Subcutaneous adipose tissue (tissue), 4 donors: ENCODE results near the gene PLPPR5. TPM values are rescaled to one million over a fixed set of nuclear protein-coding genes. Genes with fewer than 3 reads are reported as not detected.

Source experiments
- CTCF ChIP-seq: fragments of 450-650 bp; IDR thresholded peaks from one replicate; pipeline ENCODE4 v1.5.1; 2016; ENCODE audit warnings: low read depth, mild to moderate bottlenecking, control low read depth, antibody characterized with exemption, moderate library complexity
- total RNA-seq, 4 donors: library from RNA; depleted of rRNA; stranded (reverse); fragments of >200 nt; gene quantifications; one replicate each; pipeline ENCODE4 v1.1.0, GENCODE V29; 2016

PLPPR5 gene
- total RNA-seq: not detected

GRCh38 chr1:99004861-99005442, at the start of gene PLPPR5:
TSS of gene PLPPR5 (minus strand) at chr1:99004861. CDS start at chr1:99004671, 190 bp downstream.
- no peak for TF ChIP-seq CTCF

GRCh38 chr1:99051611-99052283, 47.1 kb upstream of the PLPPR5 start:
- no peak for TF ChIP-seq CTCF

GRCh38 chr1:99049745-99050144, 45.1 kb upstream of the PLPPR5 start:
- TF ChIP-seq CTCF: no peak

- TF ChIP-seq CTCF: no peak
Observed at GRCh38 chr1:99018313-99018712, 13.7 kb upstream of the PLPPR5 start.

GRCh38 chr1:99017655-99018054, 13.0 kb upstream of the PLPPR5 start:
- TF ChIP-seq CTCF: no peak

GRCh38 chr1:99010679-99011078, 6.0 kb upstream of the PLPPR5 start:
- TF ChIP-seq CTCF: no peak

GRCh38 chr1:99007366-99007765, 2.7 kb upstream of the PLPPR5 start:
- TF ChIP-seq CTCF: no peak
